ENCODE measurements around the gene MISP3. TPM values are rescaled to one million over a fixed set of nuclear protein-coding genes. Genes with fewer than 3 reads are reported as not detected.
A peak's percentile ranks its signal among the peaks of the same experiment; 100 is the strongest.

MISP3 gene
- total and polyA plus RNA-seq, 9 of the 15 experiments (the other 6 are each of a cell fraction or from before 2014, with no cell fraction given) = 0.25 to 5.6 (median 1.6) TPM

DNA sequence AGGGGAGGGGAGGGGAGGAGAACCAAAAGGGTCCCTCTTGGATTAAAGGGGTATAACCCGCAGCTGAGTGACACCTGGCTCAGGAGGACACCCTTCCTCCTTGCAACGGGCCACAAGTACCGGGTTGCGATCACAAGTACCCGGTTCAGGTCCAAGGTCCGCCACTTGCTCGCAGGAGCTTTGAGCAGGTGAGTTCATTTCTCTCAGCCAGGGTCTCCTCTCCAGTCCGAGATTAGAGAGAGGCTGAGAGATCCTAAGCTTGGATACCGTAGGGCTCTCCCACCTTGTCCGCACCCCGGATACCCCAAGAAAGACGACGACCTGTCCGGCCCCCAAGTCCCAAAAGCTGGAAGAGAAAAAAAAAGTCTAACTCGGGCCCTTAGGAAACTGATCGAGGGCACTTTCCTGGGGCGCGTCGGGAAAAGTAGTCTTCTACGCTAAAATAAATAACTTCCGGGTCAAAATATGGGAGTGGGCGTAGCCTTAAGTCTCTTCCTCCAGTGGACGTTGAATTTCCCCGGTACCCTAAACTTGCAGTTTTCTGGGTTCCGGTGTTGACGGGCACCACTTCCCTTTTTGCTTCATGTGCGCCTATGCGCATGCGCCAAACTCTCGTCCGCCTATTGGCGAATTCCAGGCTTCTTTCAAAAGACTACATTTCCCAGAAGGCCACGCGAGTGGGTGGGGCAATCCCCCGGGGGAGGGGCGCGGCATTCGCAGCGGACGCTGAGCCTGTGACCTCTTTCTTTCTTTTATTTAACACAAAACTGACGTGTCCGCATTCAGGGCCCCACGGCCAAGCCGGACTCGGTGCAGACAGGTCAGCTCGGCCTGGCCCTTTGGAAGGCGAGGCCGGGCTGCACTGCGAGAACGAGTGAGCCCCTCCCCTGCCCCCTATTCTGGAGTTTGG, 8.6 kb downstream of the MISP3 start (continued):
- TF ChIP-seq SMARCC2 (IDR thresholded peaks at IDR 0.05; ENCODE audit: low read depth) (no peak), TAF1 (IDR thresholded peaks at IDR 0.05; ENCODE audit: control insufficient read depth, extremely low read depth, insufficient read depth, low read length, severe bottlenecking) (peak; percentile 73), MAFG (tag; conservative IDR thresholded peaks at IDR 0.05) (0 out of 2 replicates have a peak, but pooled peaks have one; percentile 12), NR3C1 (CRISPR knock-in tag; IDR thresholded peaks at IDR 0.05) (no peak), CXXC5 (CRISPR knock-in tag; IDR thresholded peaks at IDR 0.05) (peak; percentile 83), MYC (IDR thresholded peaks at IDR 0.05; ENCODE audit: low read depth, low read length) (peak; percentile 5; the same call in 1 of the 2 replicates), MYC (CRISPR knock-in tag; IDR thresholded peaks at IDR 0.05; ENCODE audit: borderline replicate concordance, low read depth) (0 out of 2 replicates have a peak, but pooled peaks have one; percentile 19), POLR2AphosphoS5 (IDR thresholded peaks at IDR 0.05; ENCODE audit: control insufficient read depth, insufficient read depth, low read depth, low read length) (peak; percentile 35), PRPF4 (IDR thresholded peaks at IDR 0.05; ENCODE audit: insufficient read depth, low read depth, low read length, poor library complexity, severe bottlenecking) (no peak), RNF2 (IDR thresholded peaks at IDR 0.05) (no peak), FIP1L1 (IDR thresholded peaks at IDR 0.05; ENCODE audit: low read depth, low read length, poor library complexity, severe bottlenecking) (no peak), SAP30 (IDR thresholded peaks at IDR 0.05; ENCODE audit: borderline replicate concordance, insufficient read depth, low read depth, low read length, poor library complexity, severe bottlenecking) (no peak), ZFP30 (CRISPR knock-in tag; IDR thresholded peaks at IDR 0.05; ENCODE audit: borderline replicate concordance) (no peak), XRCC5 (IDR thresholded peaks at IDR 0.05; ENCODE audit: low read depth, low read length) (no peak; the same call in none of the 2 replicates), SIX5 (IDR thresholded peaks at IDR 0.05; ENCODE audit: borderline replicate concordance in 1 of 2, insufficient read depth in 1 of 2, low read depth in 1 of 2, low read length in 2 of 2) (peak; percentile 80 to 84), FOXK2 (conservative IDR thresholded peaks at IDR 0.05 in 1 of 2, IDR thresholded peaks at IDR 0.05 in 1 of 2; ENCODE audit: low read depth in 2 of 2) (peak; percentile 92 to 95)
- TF ChIP-seq, protein P1, sequence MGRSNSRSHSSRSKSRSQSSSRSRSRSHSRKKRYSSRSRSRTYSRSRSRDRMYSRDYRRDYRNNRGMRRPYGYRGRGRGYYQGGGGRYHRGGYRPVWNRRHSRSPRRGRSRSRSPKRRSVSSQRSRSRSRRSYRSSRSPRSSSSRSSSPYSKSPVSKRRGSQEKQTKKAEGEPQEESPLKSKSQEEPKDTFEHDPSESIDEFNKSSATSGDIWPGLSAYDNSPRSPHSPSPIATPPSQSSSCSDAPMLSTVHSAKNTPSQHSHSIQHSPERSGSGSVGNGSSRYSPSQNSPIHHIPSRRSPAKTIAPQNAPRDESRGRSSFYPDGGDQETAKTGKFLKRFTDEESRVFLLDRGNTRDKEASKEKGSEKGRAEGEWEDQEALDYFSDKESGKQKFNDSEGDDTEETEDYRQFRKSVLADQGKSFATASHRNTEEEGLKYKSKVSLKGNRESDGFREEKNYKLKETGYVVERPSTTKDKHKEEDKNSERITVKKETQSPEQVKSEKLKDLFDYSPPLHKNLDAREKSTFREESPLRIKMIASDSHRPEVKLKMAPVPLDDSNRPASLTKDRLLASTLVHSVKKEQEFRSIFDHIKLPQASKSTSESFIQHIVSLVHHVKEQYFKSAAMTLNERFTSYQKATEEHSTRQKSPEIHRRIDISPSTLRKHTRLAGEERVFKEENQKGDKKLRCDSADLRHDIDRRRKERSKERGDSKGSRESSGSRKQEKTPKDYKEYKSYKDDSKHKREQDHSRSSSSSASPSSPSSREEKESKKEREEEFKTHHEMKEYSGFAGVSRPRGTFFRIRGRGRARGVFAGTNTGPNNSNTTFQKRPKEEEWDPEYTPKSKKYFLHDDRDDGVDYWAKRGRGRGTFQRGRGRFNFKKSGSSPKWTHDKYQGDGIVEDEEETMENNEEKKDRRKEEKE (IDR thresholded peaks at IDR 0.05; ENCODE audit: borderline replicate concordance in 1 of 2, control insufficient read depth in 1 of 2, low read depth in 2 of 2, low read length in 1 of 2) = peak in 1 of 2 experiments; percentile 76; a peak in 1 of 4 replicates
- TF ChIP-seq, protein P2, sequence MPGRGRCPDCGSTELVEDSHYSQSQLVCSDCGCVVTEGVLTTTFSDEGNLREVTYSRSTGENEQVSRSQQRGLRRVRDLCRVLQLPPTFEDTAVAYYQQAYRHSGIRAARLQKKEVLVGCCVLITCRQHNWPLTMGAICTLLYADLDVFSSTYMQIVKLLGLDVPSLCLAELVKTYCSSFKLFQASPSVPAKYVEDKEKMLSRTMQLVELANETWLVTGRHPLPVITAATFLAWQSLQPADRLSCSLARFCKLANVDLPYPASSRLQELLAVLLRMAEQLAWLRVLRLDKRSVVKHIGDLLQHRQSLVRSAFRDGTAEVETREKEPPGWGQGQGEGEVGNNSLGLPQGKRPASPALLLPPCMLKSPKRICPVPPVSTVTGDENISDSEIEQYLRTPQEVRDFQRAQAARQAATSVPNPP (IDR thresholded peaks at IDR 0.05; ENCODE audit: borderline replicate concordance, insufficient read depth, insufficient read length) = no peak
- TF ChIP-seq, protein P3, sequence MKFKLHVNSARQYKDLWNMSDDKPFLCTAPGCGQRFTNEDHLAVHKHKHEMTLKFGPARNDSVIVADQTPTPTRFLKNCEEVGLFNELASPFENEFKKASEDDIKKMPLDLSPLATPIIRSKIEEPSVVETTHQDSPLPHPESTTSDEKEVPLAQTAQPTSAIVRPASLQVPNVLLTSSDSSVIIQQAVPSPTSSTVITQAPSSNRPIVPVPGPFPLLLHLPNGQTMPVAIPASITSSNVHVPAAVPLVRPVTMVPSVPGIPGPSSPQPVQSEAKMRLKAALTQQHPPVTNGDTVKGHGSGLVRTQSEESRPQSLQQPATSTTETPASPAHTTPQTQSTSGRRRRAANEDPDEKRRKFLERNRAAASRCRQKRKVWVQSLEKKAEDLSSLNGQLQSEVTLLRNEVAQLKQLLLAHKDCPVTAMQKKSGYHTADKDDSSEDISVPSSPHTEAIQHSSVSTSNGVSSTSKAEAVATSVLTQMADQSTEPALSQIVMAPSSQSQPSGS (CRISPR knock-in tag; IDR thresholded peaks at IDR 0.05) = no peak
